ENCODE results near the gene NR4A1. TPM values are rescaled to one million over a fixed set of nuclear protein-coding genes. Genes with fewer than 3 reads are reported as not detected.

NR4A1 gene
- polyA plus RNA-seq, 4 donors: 11.4 to 46.0 (median 21.5) TPM

DNA sequence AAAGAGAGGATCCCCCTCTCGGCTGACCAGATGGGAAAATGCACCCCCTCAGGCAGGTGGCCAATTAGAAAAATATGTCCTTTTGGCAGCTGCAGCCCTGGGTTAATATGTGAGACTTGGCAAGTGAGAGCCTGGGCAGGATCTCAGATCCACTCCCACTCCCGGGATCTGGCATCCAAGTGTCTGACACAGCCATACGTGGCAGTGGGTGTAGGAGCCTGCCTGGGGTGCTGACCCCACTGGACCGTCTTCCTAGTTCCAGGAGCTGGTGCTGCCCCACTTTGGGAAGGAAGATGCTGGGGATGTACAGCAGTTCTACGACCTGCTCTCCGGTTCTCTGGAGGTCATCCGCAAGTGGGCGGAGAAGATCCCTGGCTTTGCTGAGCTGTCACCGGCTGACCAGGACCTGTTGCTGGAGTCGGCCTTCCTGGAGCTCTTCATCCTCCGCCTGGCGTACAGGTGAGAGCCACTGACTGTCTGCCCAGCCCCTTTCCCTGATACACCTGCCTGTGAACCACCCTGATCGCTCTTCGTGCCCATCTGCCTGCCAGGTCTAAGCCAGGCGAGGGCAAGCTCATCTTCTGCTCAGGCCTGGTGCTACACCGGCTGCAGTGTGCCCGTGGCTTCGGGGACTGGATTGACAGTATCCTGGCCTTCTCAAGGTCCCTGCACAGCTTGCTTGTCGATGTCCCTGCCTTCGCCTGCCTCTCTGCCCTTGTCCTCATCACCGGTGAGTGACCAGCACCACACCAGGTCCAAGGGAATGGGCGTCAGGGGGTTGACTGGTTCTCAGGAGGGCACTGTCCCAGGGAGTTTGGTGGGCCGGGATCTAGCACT lies 5.8 kb downstream of the NR4A1 start:
- DNase-seq (ENCODE audit: low read depth in 4 of 4, low spot score in 3 of 4): no peak

GRCh38 chr12:52057638-52058576 lies 6.7 kb downstream of the NR4A1 start:
- no peak for DNase-seq (ENCODE audit: low read depth in 4 of 4, low spot score in 3 of 4)

DNA sequence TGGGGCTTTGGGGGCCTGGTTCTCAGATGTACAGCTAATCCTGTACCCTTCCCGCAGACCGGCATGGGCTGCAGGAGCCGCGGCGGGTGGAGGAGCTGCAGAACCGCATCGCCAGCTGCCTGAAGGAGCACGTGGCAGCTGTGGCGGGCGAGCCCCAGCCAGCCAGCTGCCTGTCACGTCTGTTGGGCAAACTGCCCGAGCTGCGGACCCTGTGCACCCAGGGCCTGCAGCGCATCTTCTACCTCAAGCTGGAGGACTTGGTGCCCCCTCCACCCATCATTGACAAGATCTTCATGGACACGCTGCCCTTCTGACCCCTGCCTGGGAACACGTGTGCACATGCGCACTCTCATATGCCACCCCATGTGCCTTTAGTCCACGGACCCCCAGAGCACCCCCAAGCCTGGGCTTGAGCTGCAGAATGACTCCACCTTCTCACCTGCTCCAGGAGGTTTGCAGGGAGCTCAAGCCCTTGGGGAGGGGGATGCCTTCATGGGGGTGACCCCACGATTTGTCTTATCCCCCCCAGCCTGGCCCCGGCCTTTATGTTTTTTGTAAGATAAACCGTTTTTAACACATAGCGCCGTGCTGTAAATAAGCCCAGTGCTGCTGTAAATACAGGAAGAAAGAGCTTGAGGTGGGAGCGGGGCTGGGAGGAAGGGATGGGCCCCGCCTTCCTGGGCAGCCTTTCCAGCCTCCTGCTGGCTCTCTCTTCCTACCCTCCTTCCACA lies 7.6 kb downstream of the NR4A1 start:
- no peak for DNase-seq (ENCODE audit: low read depth in 4 of 4, low spot score in 3 of 4)

DNA sequence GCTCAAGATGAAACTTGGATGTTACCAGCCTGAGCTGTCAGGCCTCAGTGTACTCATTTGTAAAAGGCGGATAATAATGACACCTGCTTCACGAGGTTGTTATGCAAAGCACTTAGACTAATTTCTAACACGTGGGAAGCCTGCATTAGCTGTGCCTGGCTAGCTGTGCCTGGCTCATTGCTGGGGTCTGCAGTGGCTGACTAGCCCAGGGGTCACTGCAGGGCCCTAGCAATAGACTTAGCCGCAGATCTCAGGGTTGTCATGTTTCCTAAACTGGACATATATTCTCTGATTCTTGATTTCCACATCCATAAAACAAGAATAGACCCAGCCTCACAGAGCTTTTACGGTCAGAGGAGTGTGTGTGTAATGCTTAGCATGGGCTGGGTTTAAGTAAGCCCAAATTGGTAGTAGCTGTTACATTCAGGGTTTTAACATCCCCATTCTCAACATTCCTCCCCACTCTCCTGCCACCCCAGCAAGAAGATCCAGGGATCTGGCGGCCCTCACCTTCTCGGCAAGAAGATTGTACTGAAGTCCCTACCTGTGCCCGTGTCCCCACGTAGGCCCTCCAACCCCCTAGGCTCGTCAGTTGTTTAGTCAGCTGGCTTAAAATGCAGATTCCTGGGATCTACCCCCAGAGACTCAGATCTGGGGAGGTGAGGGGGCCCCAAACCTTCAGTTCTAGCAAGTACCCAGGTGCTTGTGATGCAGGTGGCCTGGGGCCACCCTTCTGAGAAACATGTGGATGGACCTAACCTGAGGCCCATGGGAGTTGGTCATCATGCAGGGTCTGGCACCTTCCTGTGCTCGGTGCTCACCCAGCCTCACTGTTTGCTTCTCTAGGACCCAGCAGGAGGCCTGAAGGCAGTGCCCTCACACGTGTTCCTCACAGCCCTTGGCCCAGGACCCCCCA lies 8.6 kb downstream of the NR4A1 start:
- no peak for DNase-seq (ENCODE audit: low read depth in 4 of 4, low spot score in 3 of 4)

GRCh38 chr12:52060498-52061177 lies 9.4 kb downstream of the NR4A1 start:
- DNase-seq (ENCODE audit: low read depth in 4 of 4, low spot score in 3 of 4): no peak

- DNase-seq (ENCODE audit: low read depth in 4 of 4, low spot score in 3 of 4): no peak
Observed at GRCh38 chr12:52061470-52062166, 10.4 kb downstream of the NR4A1 start.

DNA sequence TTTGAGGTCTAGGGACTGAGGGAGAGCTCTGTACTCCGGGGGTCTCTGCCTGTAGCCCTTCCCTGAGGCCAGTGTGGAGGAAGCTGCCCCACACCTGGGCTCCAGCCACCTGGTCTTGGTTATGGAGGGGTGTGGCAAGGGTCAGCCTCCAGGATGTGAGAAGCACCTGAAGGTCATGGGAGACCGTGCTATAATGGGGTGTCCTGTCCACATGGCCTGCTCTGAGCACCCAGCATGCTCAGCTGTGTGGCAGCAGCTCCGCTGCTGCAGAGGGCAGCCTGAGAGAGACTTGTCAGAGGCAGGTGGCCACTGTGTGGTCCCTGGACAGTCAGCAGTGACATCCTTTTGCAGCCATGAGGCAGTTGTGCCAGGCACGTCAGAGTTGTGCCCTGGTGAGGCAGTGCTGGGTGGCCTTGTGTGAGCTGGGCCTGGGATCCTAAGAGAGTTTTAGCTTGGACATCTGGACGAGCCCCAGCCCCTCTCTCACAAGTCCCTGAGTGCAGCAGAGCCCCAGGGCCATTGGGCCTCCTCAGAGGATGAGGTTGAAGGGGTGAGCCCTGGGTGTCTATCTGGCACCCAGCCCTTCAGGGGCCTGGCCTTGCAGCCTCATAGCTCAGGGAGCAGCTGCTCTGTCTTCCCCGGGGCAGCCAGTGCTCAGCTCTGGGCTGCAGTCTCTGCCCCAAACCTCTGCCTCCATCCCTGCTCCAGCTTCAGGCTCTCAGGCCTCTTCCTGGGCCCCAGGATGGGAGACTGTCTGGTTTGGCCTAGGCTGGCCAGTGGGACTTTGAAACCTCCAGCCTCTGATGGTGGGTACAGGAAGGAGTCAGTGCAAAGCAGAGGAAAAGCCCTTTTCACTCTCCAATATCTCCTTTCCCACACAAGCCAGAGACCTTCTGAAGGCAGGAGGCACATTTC lies 11.2 kb downstream of the NR4A1 start:
- no peak for DNase-seq (ENCODE audit: low read depth in 4 of 4, low spot score in 3 of 4)

DNA sequence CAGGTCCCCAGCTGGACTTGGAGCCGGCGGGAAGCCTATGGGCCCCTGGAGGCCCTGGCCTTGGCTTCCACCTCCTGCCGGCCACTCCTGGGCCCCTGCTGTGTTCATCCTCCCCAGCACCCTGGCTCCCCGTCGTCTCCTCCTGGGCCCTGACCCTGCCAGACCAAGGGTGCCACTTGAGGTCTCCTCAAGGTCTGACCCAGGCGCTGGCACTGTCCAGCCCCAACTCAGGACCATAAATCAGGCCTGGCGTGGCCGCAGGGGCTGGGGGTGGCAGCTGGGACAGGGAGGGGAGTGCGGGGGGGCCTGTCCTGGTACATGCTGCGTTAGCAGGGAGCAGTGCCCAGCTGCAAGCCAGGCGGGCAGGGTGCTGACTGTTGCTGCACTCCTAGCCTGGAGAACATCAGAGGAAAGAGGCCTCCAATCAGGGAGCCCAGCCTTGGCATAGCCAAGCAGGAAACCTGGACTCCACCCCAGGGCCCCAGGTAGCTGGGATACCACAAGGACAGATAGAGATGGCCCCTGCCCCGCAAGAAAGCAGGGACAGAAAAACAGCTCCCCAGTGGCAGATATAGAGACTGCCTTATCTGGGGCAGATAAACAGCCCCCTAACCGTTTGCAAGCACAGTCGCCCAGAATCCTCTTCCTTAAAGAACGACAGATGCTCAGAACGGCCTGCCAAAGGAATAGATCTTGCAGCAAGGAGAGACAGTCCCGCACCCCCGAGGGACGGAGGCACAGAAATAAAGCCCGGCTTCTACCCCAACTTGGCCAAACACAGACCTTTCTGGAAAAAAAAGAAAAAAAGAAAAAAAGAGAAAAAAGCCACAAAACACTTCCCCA lies 12.1 kb downstream of the NR4A1 start:
- no peak for DNase-seq (ENCODE audit: low read depth in 4 of 4, low spot score in 3 of 4)

- no peak for DNase-seq (ENCODE audit: low read depth in 4 of 4, low spot score in 3 of 4)
Observed at GRCh38 chr12:52063981-52064649, 12.9 kb downstream of the NR4A1 start.

DNA sequence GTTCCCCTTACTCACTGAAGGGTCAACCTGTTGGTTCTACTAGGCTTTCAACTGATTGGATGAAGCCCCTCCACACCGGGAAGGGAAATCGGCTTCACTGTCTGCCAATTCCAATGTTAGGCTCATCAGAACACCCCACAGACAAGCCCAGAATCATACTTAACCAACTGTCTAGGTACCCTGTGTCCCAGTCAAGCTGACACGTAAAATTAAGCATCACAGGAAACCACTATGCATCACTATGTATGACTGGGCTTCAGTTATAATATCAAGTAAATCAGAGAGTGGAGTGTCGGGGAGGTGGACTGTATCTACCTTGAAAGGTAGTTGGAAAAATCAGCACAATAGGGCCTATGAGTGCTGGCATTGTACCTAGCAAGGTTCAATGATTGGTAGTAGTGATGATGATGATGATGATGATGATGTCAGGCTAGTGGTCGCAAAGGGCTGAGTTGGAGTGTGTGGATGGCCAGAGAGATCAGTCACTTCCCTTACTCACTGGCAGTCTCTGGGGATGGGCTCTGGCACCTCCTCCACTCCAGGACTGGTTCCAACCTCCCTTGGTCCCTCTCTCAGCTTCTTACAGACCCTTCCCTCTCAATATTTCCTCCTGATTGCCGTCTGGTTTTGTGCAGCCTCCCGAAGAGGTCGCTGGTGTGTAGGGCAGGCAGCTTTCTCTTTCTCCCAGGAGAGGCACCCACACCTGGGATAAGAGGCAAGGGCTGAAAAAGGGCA lies 15.3 kb downstream of the NR4A1 start:
- DNase-seq (ENCODE audit: low read depth in 4 of 4, low spot score in 3 of 4): no peak

- DNase-seq (ENCODE audit: low read depth in 4 of 4, low spot score in 3 of 4): no peak
Observed at GRCh38 chr12:52067081-52067374, 15.8 kb downstream of the NR4A1 start.

- peak; percentile 87 to 95 (median 91) for DNase-seq (ENCODE audit: low read depth in 4 of 4, low spot score in 3 of 4)
Observed at GRCh38 chr12:52069327-52070184, 18.3 kb downstream of the NR4A1 start, which contains the start of gene ATG101. Gene ATG101 (plus strand): TSS chr12:52069978. CDS start chr12:52073651, 3,673 bp downstream.

DNA sequence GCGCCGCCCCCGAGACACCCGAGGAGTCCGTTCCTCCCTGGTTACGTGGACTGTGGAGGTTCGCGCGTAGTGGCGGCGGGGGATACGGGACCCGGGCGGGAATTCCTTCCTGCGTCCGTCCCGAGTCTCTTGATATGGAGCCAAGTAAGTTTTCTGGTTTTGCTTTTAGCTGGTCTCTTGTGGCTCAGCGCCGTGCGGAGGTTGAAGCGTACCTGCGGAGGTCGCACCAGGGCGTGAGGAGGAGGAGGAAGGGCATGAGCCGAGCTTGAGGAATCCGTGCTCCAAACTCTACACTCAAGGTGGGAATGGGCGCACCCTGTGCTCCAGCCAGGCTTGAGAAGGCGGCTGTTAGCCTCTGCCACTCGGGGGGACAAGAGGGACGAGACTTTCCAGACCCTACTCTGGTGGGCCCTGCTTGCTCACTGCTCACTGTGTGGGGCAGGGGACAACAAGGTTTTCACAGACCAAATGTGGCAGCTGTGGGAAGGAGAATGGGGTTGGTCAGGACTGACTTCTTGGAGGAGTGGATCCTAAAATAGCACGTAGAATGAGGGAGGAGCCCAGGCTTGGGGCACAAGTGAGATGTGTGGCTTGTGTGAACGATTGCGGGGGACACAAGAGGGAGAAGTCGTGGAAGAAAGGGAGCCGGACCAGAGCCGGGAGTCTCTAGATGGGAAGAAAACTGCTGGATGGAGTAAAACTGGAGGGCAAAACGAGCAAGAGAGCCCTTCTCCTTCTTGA lies 19.1 kb downstream of the NR4A1 start:
- no peak for DNase-seq (ENCODE audit: low read depth in 4 of 4, low spot score in 3 of 4)

Measured in right renal pelvis (tissue), 4 donors.